Bone marrow (tissue), 2 donors: ENCODE results near the gene DAPK3.
"Not testable (repeated sequence)": the region's sequence is repeated elsewhere in the genome, so short reads cannot be mapped to it uniquely, and the experiment has no call there.

Experiments
- DNase-seq, 2 donors: peaks; one replicate each; lab custom pipeline; 2025; lab: John Stamatoyannopoulos, UW

DAPK3 gene

DNA sequence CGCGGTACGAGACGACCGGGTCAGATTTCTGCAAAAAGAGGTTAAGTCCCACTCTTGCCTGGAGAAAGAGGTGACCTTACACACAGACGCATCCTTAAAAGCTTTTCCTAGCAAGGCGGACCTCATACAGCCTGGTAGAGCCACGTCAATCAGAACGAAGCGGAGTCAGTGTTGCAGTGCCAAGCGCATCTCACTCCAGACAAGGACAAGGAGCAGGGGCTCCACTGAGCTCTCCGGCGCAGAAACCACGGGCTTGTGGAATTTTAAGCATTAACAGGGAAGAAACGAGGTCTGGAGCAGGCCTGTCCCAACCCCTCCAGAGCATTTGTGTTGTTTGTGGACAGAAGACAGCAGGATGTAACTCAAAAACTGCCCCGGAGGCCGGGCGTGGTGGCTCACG lies 7.2 kb upstream of the DAPK3 start:
- DNase-seq, result no peak

DNA sequence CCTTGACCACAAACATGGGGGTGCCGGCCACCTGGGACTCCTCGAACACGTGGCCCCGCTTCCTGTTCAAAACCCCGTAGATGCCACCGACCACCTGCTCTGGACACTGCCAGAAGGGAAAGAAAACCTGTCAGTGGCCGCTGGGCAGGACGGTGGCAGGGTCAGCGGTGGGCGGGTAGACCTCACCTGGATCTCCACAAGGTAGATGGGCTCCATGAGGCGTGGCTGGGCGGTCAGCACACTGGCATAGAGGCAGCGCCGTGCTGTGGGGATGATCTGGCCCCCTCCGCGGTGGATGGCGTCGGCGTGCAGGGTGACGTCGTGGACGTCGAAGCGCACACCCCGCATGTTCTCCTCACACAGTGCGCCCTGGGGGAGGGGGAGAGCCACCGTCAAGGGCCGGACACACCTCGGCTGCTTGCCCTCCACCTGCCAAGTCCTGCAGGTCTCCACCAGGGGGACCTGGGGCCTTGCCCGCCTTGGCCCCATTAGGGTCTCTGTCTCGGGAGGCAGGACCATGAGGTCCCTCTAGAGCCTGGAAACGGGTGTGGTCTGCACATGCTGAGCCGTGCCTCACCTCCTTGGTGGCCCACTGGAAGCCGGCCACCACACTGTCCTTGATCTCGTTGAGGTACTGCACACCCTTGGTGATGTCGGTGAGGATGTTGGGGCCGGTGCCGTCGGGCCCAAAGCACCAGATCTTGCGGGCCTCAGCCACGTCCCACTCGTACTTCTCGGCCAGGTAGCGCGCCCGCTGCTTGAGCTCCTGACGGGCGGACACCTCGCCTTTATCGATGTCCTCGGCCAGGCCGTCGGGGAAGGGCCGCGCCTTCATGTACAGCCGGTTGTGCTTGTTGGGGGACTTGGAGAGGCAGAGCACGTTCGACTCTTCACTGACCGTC lies 6.6 kb upstream of the DAPK3 start:
- no peak for DNase-seq

DNA sequence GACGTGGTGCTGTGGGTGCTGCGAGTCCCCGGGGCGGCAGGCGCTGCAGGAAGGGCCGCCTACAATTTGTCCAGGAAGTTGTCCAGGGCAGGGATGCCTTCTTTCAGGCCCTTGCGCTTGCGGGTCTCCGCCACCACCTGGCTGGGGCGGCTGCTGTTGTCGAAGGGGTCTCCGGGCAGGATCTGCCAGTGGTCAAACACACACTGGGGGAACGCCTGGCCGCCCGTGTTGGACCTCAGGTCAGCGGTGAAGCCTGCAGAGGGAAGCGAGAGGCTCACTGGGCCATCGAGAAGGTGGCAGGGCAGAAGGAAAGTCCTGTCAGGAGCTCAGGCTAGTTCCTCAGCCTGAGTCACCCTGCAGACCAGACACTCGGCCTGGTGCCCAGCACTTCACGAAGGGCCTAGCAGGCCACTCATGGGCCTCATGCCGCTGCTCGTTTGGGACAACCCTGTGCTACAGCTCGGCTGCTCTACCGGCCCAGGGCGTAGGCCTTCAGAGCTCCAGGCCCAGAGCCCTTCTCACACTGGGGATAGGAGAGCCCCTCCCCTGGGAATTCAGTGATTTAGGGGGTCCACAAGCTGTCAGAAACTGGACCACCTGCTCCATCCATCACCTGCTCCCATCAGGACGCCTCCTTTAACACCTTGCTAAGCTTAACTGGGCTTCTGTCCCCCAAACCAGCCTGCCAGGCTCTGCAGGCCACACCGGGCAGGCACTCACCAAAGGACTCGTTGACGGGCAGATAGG lies 5.8 kb upstream of the DAPK3 start:
- DNase-seq, result no peak

DNA sequence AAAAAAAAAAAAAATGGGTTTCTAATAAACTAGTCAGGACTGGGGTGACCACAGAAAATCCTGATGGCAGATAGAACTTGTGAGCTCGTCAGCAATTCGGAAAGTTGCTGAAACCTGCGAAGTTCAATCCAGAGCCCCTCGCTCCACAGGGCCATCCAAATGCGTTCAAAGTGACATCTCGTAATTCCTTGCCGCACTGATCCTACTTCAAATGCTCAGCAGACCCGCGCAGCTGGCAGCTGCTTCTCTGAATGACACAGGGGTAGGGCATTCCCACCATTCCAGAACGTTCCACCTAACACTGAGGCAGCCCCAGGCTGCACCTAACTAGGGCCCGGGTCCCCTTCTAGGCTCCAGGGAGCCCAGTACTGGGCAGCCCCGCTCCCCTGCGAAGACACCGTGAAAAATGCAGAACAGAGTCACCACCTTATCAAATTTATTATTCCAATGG lies 4.8 kb upstream of the DAPK3 start:
- no peak for DNase-seq

DNA sequence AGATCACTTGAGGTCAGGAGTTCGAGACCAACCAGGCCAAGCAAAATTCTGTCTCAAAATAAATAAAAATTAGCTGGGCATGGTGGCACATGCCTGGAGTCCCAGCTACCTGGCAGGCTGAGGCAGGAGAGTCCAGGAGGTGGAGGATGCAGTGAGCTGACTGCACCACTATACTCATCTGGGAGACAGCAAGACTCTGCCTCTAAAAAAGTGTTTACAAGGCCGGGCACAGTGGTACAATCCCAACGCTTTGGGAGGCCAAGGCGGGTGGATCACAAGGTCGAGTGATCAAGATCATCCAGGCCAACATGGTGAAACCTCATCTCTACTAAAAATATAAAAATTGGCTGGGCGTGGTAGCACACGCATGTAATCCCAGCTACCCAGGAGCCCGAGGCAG lies 4.2 kb upstream of the DAPK3 start:
- DNase-seq, result no peak

DNA sequence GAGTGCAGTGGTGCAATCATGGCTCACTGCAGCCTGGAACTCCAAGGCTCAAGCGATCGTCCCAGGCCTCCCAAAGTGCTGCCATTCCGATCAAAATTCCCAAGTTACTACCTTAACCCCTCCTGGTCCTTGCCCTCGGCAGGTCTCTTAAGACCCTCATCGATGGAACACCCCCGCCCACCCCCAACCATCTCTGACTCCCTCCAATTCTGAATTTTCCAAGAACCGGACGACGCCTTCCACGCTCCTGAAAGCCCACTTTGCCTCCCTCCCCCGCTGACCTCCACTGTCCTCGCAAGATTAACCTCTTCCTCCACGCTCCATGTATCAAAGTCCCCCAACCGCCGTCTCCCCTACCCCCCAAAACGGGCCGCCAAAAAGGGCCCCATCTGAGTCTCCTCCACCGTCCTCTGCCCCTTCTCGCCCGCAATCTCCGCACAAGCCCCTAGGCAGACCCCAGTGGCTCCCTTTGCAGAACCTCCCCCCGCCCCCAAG lies 539 bp downstream of the DAPK3 start:
- DNase-seq, result no peak

DNA sequence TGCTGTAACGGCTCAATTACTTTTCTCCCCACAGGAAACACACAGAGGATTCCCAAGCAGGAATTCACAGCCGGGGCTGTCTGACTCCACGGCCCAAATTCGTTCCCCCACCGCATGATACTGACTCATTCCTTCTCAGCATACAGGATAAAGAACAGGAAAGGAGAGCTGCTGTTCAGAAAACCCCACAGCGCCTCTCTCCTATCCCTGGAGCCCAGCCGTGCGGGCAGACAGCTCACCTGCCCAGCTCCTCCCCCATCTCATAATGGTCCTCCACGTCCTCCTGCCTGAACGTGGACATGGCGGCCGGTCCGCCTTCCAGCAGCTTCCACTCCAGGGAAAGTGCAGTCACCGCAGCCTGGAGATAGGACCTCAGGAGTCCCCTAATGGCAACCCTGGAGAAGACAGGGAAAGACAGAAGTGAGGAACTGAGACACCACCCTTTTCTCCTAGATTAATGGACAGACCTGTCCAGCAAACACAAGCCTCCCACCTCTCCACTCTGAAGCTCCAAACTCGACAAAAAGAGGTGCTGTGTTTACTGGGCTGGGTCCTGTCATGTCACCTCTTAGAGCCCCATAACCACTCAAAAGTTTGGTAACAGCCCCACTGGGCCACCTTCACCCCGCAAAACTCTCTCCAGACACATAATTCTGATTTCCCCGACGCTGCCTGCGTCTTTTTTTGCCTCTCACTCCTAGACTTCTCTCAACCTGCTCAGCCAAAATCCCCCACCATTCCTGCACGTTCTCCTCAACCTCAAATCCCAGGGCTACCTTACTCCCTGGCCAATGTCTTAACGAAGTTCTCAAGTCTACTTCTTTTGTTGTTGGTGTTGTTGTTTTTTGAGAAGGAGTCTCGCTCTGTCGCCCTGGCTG lies 1.2 kb downstream of the DAPK3 start:
- DNase-seq, result no peak

DNA sequence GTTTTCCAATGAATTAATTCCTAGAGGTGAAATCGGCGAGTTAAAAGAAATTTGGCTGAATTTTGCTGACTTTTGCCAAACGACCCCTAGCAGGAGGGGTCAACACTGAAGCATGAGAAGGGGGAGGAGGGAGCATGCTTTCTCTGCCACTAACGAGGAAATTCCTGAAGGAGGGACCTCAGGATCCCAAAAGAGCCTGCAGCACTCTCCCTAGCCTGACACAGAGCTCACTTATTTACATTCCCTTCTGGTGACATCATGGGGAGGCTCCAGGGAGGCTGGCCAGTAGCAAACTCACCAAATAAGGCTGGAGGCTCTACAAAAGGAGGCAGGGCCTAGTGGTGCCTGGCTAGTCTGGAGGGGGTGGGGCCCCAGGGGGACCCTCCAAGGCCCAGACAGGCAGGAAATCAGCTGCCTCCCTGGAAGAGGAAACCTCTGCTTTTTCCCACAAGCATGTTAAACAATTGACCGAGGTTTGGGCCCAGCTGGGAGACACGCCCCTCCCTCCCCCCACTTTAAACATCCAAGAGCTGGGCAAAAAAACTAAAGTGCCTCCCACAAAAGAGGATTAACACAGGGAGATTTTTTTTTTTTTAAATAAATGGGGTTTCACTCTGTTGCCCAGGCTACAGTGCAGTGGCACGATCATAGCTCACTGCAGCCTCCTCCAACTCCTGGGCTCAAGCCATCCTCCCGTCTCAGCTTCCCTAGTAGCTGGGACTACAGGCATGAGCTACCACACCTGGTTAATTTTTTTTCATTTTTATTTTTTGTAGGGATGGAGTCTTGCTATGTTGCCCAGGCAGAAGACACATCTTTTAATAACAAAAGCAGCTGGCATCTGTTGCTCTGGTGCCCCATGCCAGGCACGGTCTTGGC lies 2.1 kb downstream of the DAPK3 start:
- DNase-seq, result no peak

DNA sequence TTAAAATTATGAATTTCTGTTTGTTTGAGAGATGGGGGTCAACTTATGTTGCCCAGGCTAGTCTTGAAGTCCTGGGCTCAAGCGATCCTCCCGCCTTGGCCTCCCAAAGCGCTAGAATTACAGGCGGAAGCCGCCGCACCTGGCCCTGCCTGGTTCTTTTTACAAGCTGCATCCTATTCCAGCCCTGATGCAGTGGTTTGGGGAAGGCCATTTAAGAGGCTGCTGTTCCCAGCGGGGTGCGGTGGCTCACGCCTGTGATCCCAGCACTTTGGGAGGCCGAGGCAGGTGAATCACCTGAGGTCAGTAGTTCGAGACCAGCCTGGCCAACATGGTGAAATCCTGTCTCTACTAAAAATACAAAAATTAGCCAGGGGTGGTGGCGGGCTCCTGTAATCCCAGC lies 2.9 kb downstream of the DAPK3 start:
- DNase-seq, result not testable (repeated sequence)

DNA sequence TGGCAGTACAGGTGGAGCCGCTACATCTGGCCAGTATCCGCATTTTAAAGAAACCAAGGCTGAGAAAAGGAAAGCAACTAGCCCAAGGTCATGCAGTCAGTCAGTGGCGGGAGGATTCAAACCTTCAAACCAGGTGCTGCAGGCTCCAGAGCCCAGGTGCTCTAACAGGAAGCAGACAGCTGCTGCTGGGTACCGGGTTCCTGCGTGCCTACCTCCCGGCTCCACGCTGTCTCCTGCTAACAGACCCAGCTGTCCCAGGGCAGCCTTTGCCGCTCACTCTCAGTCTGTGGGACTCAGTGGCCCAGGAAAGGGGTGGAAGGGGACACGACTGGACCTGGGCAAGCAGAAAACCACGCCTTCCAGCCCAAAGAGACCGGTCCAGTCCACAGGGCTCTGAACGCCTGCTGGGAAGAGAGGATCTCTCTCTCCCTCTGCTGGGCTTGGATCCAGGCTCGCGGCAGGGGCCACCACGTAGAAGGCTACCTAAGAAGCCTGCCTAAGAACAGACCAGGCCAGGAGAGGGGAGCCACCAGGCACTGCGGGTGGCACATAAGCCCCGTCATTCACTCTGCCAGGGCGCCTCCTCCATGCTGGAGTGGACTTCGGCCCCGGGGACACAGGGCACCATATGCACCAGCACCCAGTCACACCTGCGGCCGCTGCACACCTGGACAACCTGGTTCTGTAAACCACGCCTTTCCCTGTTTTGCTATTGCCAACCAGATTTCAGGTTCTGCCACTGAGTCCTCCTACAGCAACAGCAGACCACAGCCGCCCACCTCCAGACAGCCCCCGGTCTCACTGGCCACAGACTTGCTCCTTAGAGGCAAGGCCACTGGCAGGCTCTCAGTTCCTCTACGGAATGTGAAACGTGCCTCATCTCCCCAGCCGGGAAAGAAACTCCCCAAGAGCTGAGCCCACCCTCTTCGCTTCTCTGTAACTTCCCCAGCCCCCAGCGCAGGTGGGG lies 4.6 kb downstream of the DAPK3 start:
- no peak for DNase-seq

DNA sequence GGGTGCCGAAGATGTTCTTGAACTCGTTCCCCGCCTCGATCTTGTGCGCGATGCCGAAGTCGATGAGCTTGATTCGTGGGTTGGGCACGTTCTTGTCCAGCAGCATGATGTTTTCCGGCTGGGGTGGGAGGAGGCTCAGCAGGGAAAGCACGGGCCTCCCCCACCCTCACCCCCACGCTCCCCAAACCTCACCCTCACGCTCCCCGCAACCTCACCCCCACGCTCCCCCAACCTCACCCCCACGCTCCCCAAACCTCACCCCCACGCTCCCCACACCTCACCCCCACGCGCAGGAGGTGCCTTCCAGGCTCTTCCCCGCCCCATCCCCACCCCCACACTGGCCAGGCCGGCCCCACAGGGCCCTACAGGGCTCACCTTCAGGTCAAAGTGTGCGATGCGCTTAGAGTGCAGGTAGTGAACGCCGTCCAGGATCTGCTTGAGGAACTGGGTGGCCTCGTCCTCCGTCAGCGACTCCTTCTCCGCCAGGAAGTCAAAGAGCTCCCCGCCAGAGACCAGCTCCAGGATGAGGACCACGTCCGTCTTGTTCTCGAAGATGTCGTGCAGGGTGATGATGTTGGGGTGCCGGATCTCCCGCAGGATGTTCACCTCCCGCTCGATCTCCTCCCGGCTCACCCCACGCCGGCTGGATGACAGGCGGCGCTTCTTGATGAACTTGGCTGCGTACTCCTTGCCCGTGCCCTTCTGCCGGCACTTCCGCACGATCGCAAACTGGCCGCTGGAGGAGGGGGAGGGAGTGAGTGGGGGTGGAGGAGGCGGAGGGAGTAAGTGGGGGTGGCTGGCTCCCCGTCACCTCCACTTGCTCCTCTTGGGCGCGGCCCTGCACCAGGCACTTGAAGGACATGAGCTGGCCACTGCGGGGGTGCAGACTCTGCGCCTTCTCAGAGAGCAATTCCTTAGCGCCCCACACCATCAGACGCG lies 6.4 kb downstream of the DAPK3 start:
- no peak for DNase-seq

DNA sequence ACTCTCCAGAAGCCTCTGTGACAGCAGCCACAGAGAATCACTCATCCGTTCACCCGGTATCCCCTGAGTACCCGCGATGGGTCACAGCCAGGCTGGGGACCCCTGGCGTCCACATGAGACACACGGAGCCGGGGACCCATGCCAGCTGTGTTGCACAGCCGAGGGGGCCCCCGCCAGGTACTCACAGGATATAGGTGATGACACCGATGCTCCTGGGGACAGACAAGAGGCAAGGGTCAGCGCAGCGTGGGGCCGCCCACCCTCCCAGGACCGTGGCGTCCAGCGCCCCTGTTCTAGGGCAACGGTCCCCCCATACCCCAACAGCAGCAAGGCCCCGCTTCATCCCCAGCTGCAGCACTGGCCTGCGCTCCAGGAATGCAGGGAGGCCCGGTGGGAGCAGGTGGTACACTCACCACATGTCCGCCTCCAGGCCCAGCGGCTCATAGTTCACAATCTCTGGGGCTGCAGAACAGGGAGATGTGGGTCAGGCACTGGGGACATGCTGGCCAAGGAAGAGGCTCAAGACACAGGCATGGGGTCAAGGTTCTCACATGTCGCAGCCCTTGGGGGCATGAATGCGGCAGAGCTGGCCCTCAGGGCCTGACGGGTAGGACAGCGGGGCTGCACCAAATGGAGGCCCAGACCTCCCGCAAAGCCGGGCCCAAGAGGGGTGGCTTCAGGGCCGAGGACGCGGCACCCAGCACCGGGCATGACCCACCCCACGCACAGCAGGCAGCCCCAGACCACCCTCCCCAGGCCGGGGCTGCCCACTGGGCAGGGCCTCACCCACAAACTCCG lies 7.2 kb downstream of the DAPK3 start:
- DNase-seq, result no peak

DNA sequence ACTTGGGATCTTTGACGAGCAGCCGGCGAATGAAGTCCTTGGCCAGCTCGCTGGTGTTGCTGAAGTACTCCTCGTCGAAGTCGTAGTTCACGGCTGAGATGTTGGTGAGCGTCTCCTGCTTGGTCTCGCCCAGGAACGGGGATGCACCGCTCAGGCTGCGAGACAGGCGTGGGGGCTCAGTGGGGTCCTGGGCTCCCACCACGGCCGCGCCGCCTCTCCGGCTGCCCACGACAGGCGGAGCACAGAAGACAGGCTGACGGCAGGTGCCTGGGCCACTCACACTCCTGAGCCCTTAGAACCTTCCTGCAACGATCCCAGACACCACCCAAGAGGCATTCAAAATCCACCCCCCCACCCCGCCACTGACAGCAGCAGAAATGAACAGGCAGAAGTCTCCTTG lies 9.9 kb downstream of the DAPK3 start:
- DNase-seq, result no peak

DNA sequence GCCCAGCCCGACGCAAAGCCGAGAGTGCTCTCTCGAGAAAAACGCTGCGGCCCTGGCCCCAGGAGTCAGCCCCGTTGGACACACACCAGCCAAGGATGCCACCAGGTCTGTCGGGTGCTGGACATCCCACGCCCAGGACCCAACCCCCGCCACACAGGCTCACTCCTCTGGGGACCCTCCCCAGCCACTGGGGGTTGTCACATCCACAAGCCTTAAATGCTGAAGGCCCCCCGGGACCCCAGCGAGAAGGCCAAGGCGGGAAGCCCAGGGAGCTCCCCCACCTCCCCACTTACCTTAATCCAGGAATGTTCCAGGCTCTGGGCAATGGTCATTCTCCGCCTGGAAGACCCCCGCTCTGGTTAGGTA lies 11.2 kb downstream of the DAPK3 start:
- DNase-seq, result no peak

DNA sequence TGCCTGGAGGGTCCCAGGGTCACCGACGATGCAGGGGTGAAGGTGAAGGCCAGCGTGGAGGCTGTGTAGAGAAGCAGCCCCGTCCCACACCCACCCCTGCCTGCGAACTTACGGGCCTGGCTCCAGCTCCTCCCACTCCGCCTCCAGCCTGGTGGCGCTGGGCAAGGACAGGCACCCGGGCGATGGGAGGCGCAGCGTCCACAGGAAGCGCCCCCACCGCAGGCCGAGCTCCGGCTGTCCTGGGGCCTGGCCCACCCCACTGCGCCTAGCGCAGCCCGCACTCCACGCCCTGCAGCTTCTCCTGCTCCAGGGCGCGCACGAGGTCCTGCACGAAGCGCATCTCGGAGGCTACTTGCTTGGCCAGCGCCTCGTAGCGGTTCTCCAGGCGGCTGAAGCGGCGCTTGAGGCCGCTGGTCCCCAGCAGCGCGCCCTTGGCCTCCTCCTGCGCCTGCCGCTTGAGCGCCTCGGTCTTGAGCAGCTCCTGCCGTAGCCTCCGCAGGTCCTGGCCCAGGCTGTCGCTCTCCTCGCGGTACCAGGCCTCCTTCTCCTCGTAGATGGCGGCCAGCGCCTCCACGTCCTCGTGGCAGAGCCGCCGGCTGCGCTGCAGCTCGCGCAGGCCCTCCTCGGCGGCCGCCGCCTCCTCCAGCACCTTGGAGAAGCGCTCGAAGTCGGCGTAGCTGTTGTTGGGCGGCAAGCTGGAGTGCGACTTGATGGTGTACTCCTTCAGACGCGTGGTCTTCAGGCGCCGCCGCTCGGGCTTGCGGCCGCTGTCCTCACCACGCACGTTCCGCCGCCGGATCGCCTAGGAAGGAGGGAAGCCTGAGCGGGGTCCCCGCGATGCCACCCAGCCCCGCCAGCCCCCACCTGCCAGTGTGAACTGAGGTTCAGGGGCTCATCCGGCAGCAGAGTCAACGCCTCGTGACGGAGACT lies 11.8 kb downstream of the DAPK3 start:
- DNase-seq, result no peak

DNA sequence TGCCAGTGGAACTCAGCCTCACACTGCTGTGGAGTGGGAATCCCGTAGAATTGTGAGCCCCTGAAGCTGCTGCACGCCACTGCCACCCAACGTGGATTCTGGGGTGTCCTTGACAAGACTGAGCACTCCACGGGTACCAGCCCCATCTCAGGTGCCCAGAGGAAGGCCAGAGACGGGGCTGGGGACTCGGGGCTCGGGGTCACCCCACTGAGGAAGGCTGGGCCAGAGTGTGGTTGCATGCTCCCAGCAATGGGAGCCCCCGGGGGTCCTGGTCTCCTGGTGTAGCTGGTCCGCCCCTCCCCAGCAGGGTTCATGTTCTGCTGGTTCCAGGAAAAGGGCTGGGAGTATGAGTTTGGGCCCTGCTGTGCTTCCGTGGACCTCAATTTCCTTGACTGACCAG lies 15.2 kb downstream of the DAPK3 start:
- DNase-seq, result no peak

DNA sequence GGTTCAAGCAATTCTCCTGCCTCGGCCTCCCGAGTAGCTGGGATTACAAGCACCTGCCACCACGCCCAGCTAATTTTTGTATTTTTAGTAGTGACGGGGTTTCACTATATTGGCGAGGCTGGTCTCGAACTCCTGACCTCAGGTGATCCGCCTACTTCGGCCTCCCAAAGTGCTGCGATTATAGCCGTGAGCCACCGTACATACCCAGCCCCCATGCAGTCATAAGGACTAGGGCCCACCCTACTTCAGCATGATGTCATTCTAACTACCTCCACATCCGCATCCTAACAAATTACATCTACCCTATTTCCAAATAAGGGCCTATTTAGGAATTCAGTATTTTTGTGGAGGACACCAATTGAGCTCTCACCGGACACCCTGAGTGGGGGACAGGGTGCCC lies 15.6 kb downstream of the DAPK3 start:
- DNase-seq, result not testable (repeated sequence)
